IPS DF 4.7 (cell line): ENCODE data around the gene AUTS2.
"Not testable (repeated sequence)": the region's sequence is repeated elsewhere in the genome, so short reads cannot be mapped to it uniquely, and the experiment has no call there.

ENCODE experiments used
- DNase-seq: peaks from one replicate; pipeline ENCODE4 v3.0.0-alpha.2; 2013; ENCODE audit warnings: low spot score; ENCODE audit errors: extremely low read depth

AUTS2 gene

GRCh38 chr7:70638158-70639107, 1040.2 kb downstream of the AUTS2 start:
- no peak for DNase-seq

GRCh38 chr7:70640266-70640833, 1042.1 kb downstream of the AUTS2 start:
- DNase-seq: no peak

- no peak for DNase-seq
These were observed 1043.6 kb downstream of the AUTS2 start for GRCh38 chr7:70641882-70642281.

GRCh38 chr7:70645279-70645678, 1047.0 kb downstream of the AUTS2 start:
- DNase-seq: no peak

- no peak for DNase-seq
These were observed 1047.6 kb downstream of the AUTS2 start for GRCh38 chr7:70645876-70646351.

GRCh38 chr7:70646536-70647248, 1048.4 kb downstream of the AUTS2 start:
- DNase-seq: no peak

- DNase-seq: no peak
These were observed 1049.7 kb downstream of the AUTS2 start for GRCh38 chr7:70647801-70648498.

- not testable (repeated sequence) for DNase-seq
These were observed 1050.2 kb downstream of the AUTS2 start for GRCh38 chr7:70648499-70648861.

GRCh38 chr7:70649323-70649722, 1051.0 kb downstream of the AUTS2 start:
- DNase-seq: no peak

- DNase-seq: no peak
These were observed 1055.9 kb downstream of the AUTS2 start for GRCh38 chr7:70654146-70654545.

- no peak for DNase-seq
These were observed 1056.7 kb downstream of the AUTS2 start for GRCh38 chr7:70654979-70655378.

GRCh38 chr7:70655694-70656093, 1057.4 kb downstream of the AUTS2 start:
- DNase-seq: no peak

GRCh38 chr7:70657571-70657970, 1059.3 kb downstream of the AUTS2 start:
- DNase-seq: no peak

GRCh38 chr7:70657989-70658632, 1059.8 kb downstream of the AUTS2 start:
- DNase-seq: no peak

- no peak for DNase-seq
These were observed 1061.0 kb downstream of the AUTS2 start for GRCh38 chr7:70659263-70659662.

- DNase-seq: no peak
These were observed 1062.0 kb downstream of the AUTS2 start for GRCh38 chr7:70660154-70660818.

- DNase-seq: no peak
These were observed 1062.5 kb downstream of the AUTS2 start for GRCh38 chr7:70660819-70661191.

GRCh38 chr7:70663680-70664079, 1065.4 kb downstream of the AUTS2 start:
- no peak for DNase-seq

GRCh38 chr7:70665997-70666396, 1067.7 kb downstream of the AUTS2 start:
- no peak for DNase-seq

GRCh38 chr7:70667406-70667805, 1069.1 kb downstream of the AUTS2 start:
- no peak for DNase-seq
